NCI-H446 (cell line): Measurements from ENCODE around the gene MYOZ3.
A peak's percentile ranks its signal among the peaks of the same experiment; 100 is the strongest.

Source experiments
- DNase-seq, 2 experiments: peaks; one replicate each; lab custom pipeline; 2025; lab: John Stamatoyannopoulos, UW

Gene MYOZ3, protein sequence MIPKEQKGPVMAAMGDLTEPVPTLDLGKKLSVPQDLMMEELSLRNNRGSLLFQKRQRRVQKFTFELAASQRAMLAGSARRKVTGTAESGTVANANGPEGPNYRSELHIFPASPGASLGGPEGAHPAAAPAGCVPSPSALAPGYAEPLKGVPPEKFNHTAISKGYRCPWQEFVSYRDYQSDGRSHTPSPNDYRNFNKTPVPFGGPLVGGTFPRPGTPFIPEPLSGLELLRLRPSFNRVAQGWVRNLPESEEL

DNA sequence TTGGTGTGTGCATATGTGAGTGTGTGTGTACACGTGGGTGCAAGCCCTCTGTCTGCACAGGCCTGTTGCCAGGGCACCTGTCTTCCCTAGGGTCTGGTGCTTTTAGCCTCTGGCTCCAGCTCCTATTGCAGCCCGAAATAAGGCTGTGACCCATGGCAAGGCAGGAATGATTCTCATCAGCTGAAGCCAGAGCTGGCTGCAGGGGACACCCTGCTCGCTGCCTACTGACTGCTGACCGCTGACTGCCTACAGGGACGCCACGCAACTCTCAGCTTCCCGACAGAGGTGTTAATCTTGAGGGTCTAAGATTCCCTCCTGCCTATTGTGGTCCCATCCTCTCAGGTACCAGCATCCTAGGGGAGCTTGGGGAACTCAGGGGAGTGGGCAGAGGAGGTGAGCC is at the start of gene MYOZ3:
Gene MYOZ3, plus strand, starts transcription at position 166 of the 400 bp plus-strand sequence. CDS start 1,691 bp downstream, outside the sequence.
- DNase-seq, result no peak

DNA sequence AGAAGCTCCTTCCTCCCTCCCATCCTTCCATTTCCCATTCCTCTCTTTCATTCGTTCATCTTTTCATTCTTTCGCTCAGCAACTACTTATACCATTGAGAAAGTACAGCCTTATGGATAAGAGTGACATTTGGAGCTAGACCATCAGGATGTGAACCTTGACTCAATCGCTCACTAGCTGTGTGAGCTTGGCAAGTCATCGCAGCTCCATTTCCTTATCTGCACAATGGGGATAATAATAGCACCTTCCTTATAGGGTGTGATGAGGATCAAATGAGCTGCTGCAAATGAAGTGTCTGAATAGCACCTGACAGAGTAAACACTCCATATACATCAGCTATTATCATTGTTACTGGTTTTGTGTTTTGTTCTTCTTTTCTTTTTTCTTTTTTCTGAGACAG is 48.6 kb upstream of the MYOZ3 start:
- DNase-seq, result no peak

- peak in 1 of 2 experiments; percentile 50 for DNase-seq
Observed at GRCh38 chr5:150612905-150613670, 48.0 kb upstream of the MYOZ3 start.

DNA sequence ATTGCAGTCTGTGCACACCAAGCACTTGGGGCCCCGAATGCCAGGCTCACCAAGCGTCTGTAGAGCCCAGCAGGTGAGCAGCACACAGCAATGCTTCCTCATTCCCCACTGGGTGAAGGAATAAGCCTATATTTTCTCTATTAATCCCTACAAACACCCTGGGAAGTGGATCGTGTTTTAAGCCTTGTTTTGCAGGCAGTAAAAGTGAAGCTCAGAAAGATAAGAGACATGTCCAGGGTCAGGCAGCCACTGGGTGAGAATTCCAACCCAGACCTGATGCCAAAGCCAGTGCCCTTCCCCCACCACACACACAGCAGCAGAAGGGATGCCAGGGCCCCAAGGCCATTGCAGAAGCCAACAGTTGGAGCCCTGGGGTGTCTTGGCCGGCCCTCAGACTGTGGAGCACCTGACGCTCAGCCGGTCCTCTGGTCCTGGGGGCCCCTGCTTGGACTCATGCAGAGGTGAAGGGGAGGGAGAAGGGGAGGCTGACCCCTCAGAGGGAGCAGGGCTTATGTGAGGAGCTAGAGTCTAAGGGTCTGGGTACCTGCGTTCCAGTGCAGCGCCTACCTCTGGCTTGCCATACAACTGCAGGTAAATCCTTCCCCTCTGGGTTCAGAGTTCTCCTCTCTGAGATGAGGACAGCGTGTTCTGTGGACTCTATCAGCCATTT is 46.9 kb upstream of the MYOZ3 start:
- no peak for DNase-seq

GRCh38 chr5:150614661-150615060 is 46.4 kb upstream of the MYOZ3 start:
- no peak for DNase-seq

DNA sequence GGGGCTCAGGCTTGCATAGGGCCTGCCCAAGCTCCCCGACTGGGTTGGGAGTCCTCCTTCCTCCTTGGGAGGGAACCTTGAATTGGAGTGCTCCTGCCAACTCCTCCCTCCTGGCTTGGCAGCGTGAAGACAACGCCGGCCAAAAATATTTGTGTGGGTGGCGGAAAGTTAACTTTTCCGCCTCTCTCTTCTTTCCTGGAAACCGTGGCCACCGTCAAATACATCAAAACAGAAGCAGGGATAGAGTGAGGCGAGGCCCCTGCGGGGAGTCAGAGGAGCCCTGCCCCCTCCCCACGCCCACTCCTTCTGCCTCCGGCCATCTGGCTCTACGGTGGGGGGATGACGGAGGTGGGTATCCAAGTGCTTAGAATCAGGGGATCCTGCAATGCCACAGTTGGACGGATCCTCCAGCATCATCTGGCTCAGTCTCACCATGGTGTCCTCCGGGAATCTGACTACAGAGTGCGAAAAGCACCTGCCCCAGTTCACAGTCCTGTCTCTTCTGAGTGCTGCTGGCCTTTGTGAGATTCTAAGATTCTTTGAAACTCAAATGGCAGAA is 45.8 kb upstream of the MYOZ3 start:
- peak; percentile 21 to 63 for DNase-seq

GRCh38 chr5:150616024-150616470 is 45.0 kb upstream of the MYOZ3 start:
- DNase-seq, result no peak

DNA sequence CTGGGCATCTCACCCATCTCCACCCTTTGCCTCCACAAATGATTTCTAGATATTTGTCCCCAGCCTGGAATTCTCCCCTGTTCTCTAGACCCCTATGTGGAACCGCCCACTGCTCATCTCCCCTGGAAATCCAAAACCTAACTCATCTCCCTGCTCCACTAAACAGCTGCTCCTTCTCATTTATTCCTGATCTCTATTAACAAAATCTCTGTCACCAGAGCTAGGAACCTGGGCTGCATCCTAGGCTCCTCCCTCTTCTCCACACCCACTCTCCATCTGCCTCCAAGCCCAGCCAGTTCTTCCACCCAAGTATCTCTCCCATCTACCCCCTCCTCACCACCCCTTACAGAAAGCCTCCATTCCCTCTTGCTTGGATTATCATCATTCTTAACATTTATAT is 44.5 kb upstream of the MYOZ3 start:
- DNase-seq, result no peak

- DNase-seq, result no peak
Observed at GRCh38 chr5:150618163-150618562, 42.9 kb upstream of the MYOZ3 start.

DNA sequence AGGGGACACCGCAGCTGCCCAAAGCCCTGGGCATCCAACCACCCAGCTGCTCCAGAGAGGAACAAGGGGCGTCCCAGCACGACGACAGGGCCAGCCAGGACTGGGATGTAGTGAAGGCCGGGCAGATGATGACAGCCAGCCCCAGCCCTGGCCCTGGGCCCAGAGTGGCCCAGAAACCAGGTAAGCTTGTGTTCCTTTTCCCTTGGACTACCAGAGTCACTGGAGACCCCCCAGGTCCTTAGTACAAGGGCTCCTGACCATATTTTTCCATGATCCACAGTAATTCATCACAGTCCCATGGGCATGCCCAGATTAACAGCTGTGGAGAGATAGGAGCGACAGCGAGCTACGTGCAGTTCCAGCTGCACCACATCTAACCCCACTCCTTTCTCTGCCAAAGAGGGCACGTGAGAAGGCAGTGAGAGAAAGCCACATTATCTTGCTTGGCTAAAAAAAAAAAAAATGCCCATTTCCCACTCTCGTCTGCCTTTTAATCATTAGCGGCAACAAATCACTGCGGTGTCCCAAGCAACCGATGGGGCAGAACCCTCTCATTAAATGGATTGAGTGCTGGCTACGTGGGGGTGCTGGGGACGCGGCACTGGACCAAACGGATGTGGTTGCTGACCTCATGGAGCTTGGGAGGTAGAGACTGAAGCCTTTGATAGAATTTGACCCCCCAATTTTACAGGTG is 42.3 kb upstream of the MYOZ3 start:
- no peak for DNase-seq

GRCh38 chr5:150619359-150620230 is 41.5 kb upstream of the MYOZ3 start:
- no peak for DNase-seq

GRCh38 chr5:150621301-150621700 is 39.8 kb upstream of the MYOZ3 start:
- no peak for DNase-seq

DNA sequence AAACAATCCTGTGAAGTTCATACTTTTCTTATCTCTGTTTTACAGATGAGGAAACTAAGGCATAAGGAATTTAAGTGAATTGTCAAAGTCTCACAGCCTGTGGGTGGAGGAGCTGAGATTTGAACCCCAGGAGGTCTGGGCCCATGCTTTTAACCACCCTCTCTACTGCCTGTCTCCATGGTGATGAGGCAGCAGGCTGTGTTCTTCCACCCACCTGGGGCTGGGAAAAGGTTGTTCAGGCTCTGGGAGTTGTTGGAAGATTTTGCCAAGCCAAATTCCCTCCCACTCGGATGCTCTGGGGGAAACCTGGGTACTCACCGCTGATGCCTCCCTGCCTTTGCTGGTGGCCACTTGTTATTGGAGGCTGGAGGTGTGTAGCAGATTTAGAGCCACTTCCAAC is 38.9 kb upstream of the MYOZ3 start:
- DNase-seq, result no peak

DNA sequence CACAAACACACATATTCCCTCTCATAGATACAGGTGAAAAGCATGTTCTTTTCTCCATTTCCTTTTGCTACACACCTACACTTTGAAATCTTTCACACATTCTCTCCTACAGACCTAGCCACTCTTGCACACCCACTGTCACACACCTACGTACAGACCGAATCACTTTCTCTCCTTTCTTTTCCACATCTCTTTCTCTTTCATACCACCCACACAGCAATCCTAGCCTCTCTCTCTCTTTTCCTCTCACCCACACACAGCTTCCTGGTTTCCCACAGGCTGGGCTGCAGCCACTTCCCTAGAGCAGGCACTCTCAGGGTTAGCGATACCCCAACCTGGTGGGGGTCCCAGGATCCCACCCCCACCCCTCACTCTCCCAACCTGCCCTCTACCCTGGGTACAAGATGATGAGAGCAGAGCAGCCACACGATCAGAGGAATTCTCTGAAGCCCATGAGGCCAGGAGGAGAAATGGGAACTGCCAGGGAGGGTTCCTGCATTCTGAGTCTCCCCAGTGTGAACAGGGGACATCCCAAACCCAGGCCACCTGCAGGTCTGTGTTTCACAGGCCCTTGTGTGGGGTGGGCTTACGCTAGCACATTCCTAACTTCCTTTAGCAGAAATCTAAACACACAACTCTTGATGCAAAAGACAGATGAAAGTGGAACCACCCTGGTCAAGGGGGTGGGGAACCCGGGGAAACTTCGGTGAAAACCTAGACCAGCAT is 37.7 kb upstream of the MYOZ3 start:
- no peak for DNase-seq

- DNase-seq, result no peak
Observed at GRCh38 chr5:150623878-150624216, 37.2 kb upstream of the MYOZ3 start.

GRCh38 chr5:150624334-150625163 is 36.5 kb upstream of the MYOZ3 start:
- peak in 1 of 2 experiments; percentile 19 for DNase-seq

GRCh38 chr5:150625164-150625535 is 35.9 kb upstream of the MYOZ3 start:
- DNase-seq, result no peak

DNA sequence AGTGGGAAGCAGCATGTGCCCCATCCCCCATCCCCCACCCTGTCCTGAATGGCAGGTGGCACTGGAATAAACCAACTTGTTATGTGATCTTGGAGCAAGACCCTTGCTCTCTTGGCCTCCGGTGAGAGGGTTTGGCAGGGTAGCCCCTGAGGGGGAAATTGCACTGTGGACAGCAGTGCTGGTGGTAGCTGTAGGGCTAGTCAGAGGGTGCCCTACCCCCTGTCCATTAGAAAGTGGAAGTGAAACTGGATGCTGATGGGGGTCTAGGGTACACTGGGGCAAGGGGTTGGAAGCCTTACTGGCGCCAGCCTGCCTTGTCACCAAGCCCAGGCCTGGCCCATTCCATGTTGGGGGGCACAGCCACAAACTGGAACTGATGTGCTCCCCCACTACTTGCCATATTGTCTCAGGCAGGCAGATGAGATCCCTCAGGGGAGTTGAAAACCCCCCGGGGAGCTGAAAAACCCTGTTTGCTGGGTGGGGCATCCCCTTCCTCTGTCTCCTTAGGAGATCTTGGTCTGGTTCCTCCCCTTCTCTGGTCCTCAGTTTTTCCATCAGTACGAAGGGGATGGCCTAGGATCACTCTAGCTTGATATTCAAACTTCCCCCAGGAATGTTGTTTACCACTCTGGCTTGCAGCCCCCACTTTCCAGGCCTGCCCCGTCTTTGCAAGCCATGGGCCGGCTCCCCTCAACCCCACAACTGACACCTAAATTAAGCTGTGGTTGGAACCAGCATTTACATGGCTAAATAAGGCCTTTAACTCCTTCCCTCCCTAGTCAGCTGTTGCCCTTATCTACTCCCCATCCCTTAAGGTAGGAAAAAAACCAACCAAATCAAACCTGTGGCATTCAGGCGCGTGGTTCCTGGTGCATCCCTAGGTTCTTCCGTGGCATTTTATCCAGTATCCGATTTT is 35.0 kb upstream of the MYOZ3 start:
- no peak for DNase-seq
